Activated CD4-positive, CD25-positive, alpha-beta regulatory T cell treated with anti-CD3 and anti-CD28 coated beads, Interleukin-2, amount 50 U/mL, for 24 hours (primary cell): ENCODE data around the gene ADORA1.

ENCODE experiments used
- ATAC-seq, 2 donors: fragments of 150-1000 bp; cut with Tn5 transposase; one replicate each; pipeline ENCODE4 v1.10.0; 2021; ENCODE audit warnings: mild to moderate bottlenecking in 1 of 2, moderate library complexity in 1 of 2

ADORA1 gene

GRCh38 chr1:203124011-203124410 is 3.5 kb upstream of the ADORA1 start:
- no peak for ATAC-seq

GRCh38 chr1:203124546-203125317 is 2.8 kb upstream of the ADORA1 start:
- ATAC-seq = no peak

GRCh38 chr1:203126151-203126865 is 1.2 kb upstream of the ADORA1 start:
- no peak for ATAC-seq

GRCh38 chr1:203126866-203127665 is 460 bp upstream of the ADORA1 start:
- ATAC-seq = no peak

- no peak for ATAC-seq
Measured at GRCh38 chr1:203128431-203128715, 847 bp downstream of the ADORA1 start.

GRCh38 chr1:203128716-203129500 is 1.4 kb downstream of the ADORA1 start:
- no peak for ATAC-seq

GRCh38 chr1:203129501-203130231 is 2.1 kb downstream of the ADORA1 start:
- ATAC-seq = no peak

GRCh38 chr1:203130358-203130985 is 2.9 kb downstream of the ADORA1 start:
- ATAC-seq = no peak

GRCh38 chr1:203131548-203132200 is 4.1 kb downstream of the ADORA1 start:
- no peak for ATAC-seq

GRCh38 chr1:203133970-203134725 is 6.6 kb downstream of the ADORA1 start:
- no peak for ATAC-seq

GRCh38 chr1:203135636-203136305 is 8.2 kb downstream of the ADORA1 start:
- ATAC-seq = no peak

GRCh38 chr1:203136409-203137042 is 9.0 kb downstream of the ADORA1 start:
- no peak for ATAC-seq

GRCh38 chr1:203137324-203137723 is 9.8 kb downstream of the ADORA1 start:
- ATAC-seq = no peak

- ATAC-seq = no peak
Measured at GRCh38 chr1:203138066-203138465, 10.5 kb downstream of the ADORA1 start.

GRCh38 chr1:203139976-203140475 is 12.5 kb downstream of the ADORA1 start:
- ATAC-seq = no peak

GRCh38 chr1:203140743-203141520 is 13.4 kb downstream of the ADORA1 start:
- ATAC-seq = no peak

- no peak for ATAC-seq
Measured at GRCh38 chr1:203142124-203142523, 14.6 kb downstream of the ADORA1 start.
